ENCODE data around the gene TLR7.

TLR7 gene

GRCh38 chrX:12872741-12873140 is 5.9 kb downstream of the TLR7 start:
- TF ChIP-seq POLR2AphosphoS5 (IDR thresholded peaks at IDR 0.05; ENCODE audit: low read depth, low read length) (no peak), SIN3A (IDR thresholded peaks at IDR 0.05; ENCODE audit: borderline replicate concordance, insufficient read depth, low read length) (no peak), FOXP2 (optimal IDR thresholded peaks at IDR 0.05; ENCODE audit: borderline replicate concordance, extremely low read depth, extremely low read length, insufficient read depth) (no peak), TAF1 (IDR thresholded peaks at IDR 0.05; ENCODE audit: borderline replicate concordance, insufficient read depth, low read length) (no peak), REST (IDR thresholded peaks at IDR 0.05; ENCODE audit: insufficient read depth in 1 of 2, low read depth in 2 of 2, low read length in 2 of 2) (no peak)

- no peak for TF ChIP-seq FOXP2 (optimal IDR thresholded peaks at IDR 0.05; ENCODE audit: borderline replicate concordance, extremely low read depth, extremely low read length, insufficient read depth)
- TF ChIP-seq REST (IDR thresholded peaks at IDR 0.05; ENCODE audit: insufficient read depth in 1 of 2, low read depth in 2 of 2, low read length in 2 of 2), result no peak
- no peak for TF ChIP-seq POLR2AphosphoS5 (IDR thresholded peaks at IDR 0.05; ENCODE audit: low read depth, low read length)
- TF ChIP-seq TAF1 (IDR thresholded peaks at IDR 0.05; ENCODE audit: borderline replicate concordance, insufficient read depth, low read length), result no peak
These were observed 7.7 kb downstream of the TLR7 start for GRCh38 chrX:12874581-12874980.

GRCh38 chrX:12877386-12877785 is 10.5 kb downstream of the TLR7 start:
- no peak for TF ChIP-seq POLR2AphosphoS5 (IDR thresholded peaks at IDR 0.05; ENCODE audit: low read depth, low read length)
- no peak for TF ChIP-seq TAF1 (IDR thresholded peaks at IDR 0.05; ENCODE audit: borderline replicate concordance, insufficient read depth, low read length)

GRCh38 chrX:12878536-12878935 is 11.7 kb downstream of the TLR7 start:
- TF ChIP-seq TAF1 (IDR thresholded peaks at IDR 0.05; ENCODE audit: borderline replicate concordance, insufficient read depth, low read length) (no peak), SIN3A (IDR thresholded peaks at IDR 0.05; ENCODE audit: borderline replicate concordance, insufficient read depth, low read length) (no peak), REST (IDR thresholded peaks at IDR 0.05; ENCODE audit: insufficient read depth in 1 of 2, low read depth in 2 of 2, low read length in 2 of 2) (no peak), POLR2AphosphoS5 (IDR thresholded peaks at IDR 0.05; ENCODE audit: low read depth, low read length) (no peak), FOXP2 (optimal IDR thresholded peaks at IDR 0.05; ENCODE audit: borderline replicate concordance, extremely low read depth, extremely low read length, insufficient read depth) (no peak)

- no peak for TF ChIP-seq POLR2AphosphoS5 (IDR thresholded peaks at IDR 0.05; ENCODE audit: low read depth, low read length)
- TF ChIP-seq FOXP2 (optimal IDR thresholded peaks at IDR 0.05; ENCODE audit: borderline replicate concordance, extremely low read depth, extremely low read length, insufficient read depth), result no peak
- no peak for TF ChIP-seq REST (IDR thresholded peaks at IDR 0.05; ENCODE audit: insufficient read depth in 1 of 2, low read depth in 2 of 2, low read length in 2 of 2)
- TF ChIP-seq TAF1 (IDR thresholded peaks at IDR 0.05; ENCODE audit: borderline replicate concordance, insufficient read depth, low read length), result no peak
- no peak for TF ChIP-seq SIN3A (IDR thresholded peaks at IDR 0.05; ENCODE audit: borderline replicate concordance, insufficient read depth, low read length)
These were observed 15.0 kb downstream of the TLR7 start for GRCh38 chrX:12881914-12882313.

Measured in PFSK-1 (cell line).